ENCODE measurements around the gene FALEC. TPM values are rescaled to one million over a fixed set of nuclear protein-coding genes. Genes with fewer than 3 reads are reported as not detected.
"Not testable (repeated sequence)": the region's sequence is repeated elsewhere in the genome, so short reads cannot be mapped to it uniquely, and the experiment has no call there.

The FALEC gene
- total RNA-seq, 4 donors from 2014 or later = not detected

- peaks cover 57% of the 10 kb centered on the region for H3K36me3 ChIP-seq
- H3K27me3 ChIP-seq = no peaks in the 10 kb centered on the region
Observed at GRCh38 chr1:150572918-150573647, 57.5 kb downstream of the FALEC start.

GRCh38 chr1:150573648-150574071, 58.1 kb downstream of the FALEC start:
- peak overlapping the region; percentile 100 for H3K27ac ChIP-seq
- H3K4me3 ChIP-seq = peak overlapping the region; percentile 98
- WGBS = 82% methylated on average over 13 of the region's 13 CpGs
- peaks cover 57% of the 10 kb centered on the region for H3K36me3 ChIP-seq
- peaks cover 75% of the 10 kb centered on the region for H3K4me1 ChIP-seq
- not testable (repeated sequence) for DNase-seq (ENCODE audit: low spot score in 2 of 2); H3K27me3 ChIP-seq; H3K9me3 ChIP-seq

More at GRCh38 chr1:150572918-150573647, 57.5 kb downstream of the FALEC start:
- peak overlapping the region; percentile 98 for H3K4me3 ChIP-seq
- WGBS = 35% methylated on average over 4 of the region's 4 CpGs
- TF ChIP-seq EP300 (IDR thresholded peaks at IDR 0.05) = no peak
- TF ChIP-seq POLR2AphosphoS5 (IDR thresholded peaks at IDR 0.05) = no peak
- no peak for TF ChIP-seq POLR2A (IDR thresholded peaks at IDR 0.05)
- TF ChIP-seq, protein P1, sequence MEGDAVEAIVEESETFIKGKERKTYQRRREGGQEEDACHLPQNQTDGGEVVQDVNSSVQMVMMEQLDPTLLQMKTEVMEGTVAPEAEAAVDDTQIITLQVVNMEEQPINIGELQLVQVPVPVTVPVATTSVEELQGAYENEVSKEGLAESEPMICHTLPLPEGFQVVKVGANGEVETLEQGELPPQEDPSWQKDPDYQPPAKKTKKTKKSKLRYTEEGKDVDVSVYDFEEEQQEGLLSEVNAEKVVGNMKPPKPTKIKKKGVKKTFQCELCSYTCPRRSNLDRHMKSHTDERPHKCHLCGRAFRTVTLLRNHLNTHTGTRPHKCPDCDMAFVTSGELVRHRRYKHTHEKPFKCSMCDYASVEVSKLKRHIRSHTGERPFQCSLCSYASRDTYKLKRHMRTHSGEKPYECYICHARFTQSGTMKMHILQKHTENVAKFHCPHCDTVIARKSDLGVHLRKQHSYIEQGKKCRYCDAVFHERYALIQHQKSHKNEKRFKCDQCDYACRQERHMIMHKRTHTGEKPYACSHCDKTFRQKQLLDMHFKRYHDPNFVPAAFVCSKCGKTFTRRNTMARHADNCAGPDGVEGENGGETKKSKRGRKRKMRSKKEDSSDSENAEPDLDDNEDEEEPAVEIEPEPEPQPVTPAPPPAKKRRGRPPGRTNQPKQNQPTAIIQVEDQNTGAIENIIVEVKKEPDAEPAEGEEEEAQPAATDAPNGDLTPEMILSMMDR (IDR thresholded peaks at IDR 0.05) = no peak
- peaks cover 81% of the 10 kb centered on the region for H3K4me1 ChIP-seq
- no peaks in the 10 kb centered on the region for H3K9me3 ChIP-seq
- H3K27ac ChIP-seq = peak overlapping the region; percentile 72
- DNase-seq (ENCODE audit: low spot score in 2 of 2) = no peak

GRCh38 chr1:150574260-150575071, 58.9 kb downstream of the FALEC start:
- no peaks in the 10 kb centered on the region for H3K9me3 ChIP-seq
- H3K27me3 ChIP-seq = no peaks in the 10 kb centered on the region
- 35% methylated on average over 6 of the region's 6 CpGs for WGBS
- H3K27ac ChIP-seq = peak overlapping the region; percentile 100
- peaks cover 67% of the 10 kb centered on the region for H3K4me1 ChIP-seq
- H3K36me3 ChIP-seq = peaks cover 57% of the 10 kb centered on the region
- TF ChIP-seq, protein P1 (IDR thresholded peaks at IDR 0.05) = no peak
- TF ChIP-seq POLR2A (IDR thresholded peaks at IDR 0.05) = no peak
- no peak for TF ChIP-seq POLR2AphosphoS5 (IDR thresholded peaks at IDR 0.05)
- TF ChIP-seq EP300 (IDR thresholded peaks at IDR 0.05) = no peak
- no peak for DNase-seq (ENCODE audit: low spot score in 2 of 2)
- peak overlapping the region; percentile 98 for H3K4me3 ChIP-seq

DNA sequence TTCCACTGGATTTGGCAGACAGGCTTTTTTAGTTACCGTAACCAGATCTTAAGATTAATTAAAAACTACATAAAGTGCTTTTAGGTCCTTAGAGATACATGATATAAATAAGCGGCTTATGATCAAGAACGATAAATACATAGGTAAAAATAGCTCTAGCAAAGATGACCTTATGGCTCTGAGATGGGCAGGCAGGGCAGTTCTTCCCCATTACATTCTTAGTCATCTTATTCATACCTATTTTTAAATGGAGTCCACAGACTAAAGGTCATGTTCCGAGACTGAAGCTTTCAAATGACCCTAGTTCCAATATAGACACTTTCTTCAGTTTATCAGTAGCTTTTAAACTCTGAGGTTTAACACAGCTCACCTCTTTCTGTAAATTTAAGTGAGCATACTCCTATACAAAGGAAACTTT, 59.5 kb downstream of the FALEC start:
- 21% methylated on average over 4 of the region's 4 CpGs for WGBS
- TF ChIP-seq, protein P1 (IDR thresholded peaks at IDR 0.05) = no peak
- TF ChIP-seq POLR2A (IDR thresholded peaks at IDR 0.05) (no peak), EP300 (IDR thresholded peaks at IDR 0.05) (no peak), POLR2AphosphoS5 (IDR thresholded peaks at IDR 0.05) (no peak)
- peaks cover 64% of the 10 kb centered on the region for H3K4me1 ChIP-seq
- H3K27ac ChIP-seq = peak overlapping the region; percentile 100
- H3K4me3 ChIP-seq = peak overlapping the region; percentile 98
- no peaks in the 10 kb centered on the region for H3K27me3 ChIP-seq
- no peak for DNase-seq (ENCODE audit: low spot score in 2 of 2)
- H3K36me3 ChIP-seq = peaks cover 57% of the 10 kb centered on the region
- H3K9me3 ChIP-seq = no peaks in the 10 kb centered on the region

DNA sequence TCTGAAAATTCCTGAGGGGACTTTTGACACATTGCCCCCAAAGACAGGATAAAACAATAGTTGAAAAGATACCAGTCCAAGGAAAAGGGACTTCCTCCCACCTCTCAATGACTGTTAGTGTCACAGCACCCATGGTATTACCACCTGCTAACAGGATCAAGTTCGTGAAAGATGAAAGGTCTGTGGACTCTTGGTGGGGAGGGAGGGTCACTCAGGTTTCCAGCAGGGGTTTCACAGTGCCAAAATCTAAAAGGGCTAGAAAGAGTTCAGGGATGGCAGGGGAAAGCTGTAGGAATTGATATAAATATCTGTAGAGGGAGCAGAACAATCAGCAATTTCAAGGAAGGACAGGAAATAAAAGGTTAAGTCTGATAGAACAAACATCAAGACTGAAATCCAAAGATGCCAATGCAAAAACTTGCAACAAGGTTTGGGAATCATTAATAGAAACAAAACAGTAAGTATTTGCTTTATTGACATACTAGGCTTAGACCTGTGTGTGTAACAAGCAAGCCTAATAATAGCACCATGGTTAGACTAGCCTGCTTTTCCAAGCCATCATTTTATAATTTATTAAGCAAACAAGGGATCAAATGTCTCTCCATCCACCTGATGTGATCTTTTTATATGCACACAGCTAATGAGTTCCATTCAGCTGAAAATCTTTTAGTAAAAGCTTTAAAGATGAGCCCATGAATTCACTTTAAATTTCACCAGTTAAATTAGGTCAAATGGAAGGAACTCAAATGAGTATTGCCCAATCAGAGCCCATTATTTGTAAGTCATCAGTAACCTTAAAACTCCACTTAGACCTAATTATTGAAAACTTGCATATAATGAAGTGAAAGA, 60.2 kb downstream of the FALEC start:
- Histone ChIP-seq H3K4me3 (peak overlapping the region; percentile 98), H3K27me3 (no peaks in the 10 kb centered on the region), H3K4me1 (peaks cover 62% of the 10 kb centered on the region), H3K9me3 (no peaks in the 10 kb centered on the region), H3K27ac (peak overlapping the region; percentile 100), H3K36me3 (peaks cover 57% of the 10 kb centered on the region)
- DNase-seq (ENCODE audit: low spot score in 2 of 2) = no peak
- WGBS = 9% methylated on average over 1 of the region's 1 CpG
- TF ChIP-seq POLR2A (IDR thresholded peaks at IDR 0.05) = peak in 1 of 2 donors; percentile 25
- TF ChIP-seq, protein P1 (IDR thresholded peaks at IDR 0.05) = no peak
- no peak for TF ChIP-seq EP300 (IDR thresholded peaks at IDR 0.05)
- peak in 1 of 3 donors; percentile 4 for TF ChIP-seq POLR2AphosphoS5 (IDR thresholded peaks at IDR 0.05)
